DLD1 (cell line): Measurements from ENCODE around the gene PIBF1.

Source experiments
- in situ Hi-C: cut with HindIII; loops from 2 replicates; pipeline ENCODE4 v1.10.0; 2017; ENCODE audit warnings: low sequenced_read_pairs

The PIBF1 gene

DNA sequence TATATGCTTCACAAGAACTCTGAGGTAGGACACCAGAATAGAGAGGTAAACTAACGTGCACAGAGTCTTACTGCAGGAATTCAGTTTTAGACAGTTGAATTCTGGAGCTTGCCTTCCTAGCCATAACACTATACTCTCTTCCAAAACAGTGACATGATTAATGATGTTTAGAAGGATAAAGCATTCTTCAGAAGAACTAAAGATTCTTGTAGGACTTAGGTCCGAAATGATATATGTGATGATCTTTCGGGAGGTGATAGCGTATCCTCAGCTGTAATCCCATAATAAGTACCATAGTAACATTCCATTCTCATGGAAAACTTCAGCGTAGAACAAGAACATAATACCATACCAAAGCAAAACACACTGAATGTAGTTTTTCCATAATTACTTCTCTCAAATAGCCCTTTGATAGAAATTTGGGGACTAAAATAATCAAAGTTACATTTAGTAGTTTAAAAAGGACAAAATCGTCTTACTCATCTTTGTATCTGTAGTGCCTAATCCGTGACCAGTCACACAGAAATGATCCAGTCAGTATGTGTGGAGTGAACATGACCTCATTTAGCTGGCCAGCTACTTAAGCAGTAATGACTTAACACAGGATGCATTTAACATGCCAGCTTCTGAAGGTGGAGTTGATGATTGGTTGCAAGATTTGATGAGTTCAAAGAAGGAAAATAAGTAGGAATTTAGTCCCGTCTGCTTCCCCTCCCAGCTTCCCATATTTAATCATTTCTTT, 38.4 kb downstream of the PIBF1 start:
- in situ Hi-C loops: no loop called here

DNA sequence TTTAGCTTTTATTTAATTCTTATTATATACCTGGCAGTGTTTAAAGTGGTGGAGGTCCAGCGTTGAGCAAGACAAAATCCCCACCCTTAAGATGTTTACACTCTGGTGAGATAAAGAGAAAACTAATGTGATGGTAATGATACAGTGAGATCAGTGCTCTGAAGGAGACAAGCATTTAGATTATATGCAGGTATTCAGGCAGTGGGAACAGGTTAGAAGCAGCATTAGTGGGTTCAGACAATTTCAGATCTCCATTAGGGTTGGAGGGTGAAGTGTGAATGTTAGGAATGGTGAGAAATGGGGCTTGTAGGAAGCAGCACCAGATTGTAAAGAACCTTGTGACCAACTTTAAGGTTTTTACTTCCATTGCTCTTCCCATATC, 39.0 kb downstream of the PIBF1 start:
- in situ Hi-C loops: no loop called here

DNA sequence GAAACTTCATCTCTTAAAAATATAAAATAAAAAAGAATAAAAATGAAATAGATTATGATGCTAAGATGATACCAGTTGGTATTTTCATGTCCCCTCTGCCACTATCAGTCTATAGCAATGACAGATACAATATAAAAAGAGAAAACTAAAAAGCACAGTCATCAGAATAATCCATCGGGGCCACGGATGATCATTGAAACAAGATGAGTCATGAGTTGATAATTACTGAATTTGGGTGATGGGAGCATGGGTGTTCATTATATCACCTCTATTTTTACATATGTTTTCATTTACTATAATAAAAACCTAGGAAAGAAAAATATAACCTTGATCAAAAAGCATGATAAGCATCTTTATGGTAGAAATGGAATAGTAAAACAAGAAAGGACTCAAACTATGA, 41.1 kb downstream of the PIBF1 start:
- in situ Hi-C loops: no loop called here

DNA sequence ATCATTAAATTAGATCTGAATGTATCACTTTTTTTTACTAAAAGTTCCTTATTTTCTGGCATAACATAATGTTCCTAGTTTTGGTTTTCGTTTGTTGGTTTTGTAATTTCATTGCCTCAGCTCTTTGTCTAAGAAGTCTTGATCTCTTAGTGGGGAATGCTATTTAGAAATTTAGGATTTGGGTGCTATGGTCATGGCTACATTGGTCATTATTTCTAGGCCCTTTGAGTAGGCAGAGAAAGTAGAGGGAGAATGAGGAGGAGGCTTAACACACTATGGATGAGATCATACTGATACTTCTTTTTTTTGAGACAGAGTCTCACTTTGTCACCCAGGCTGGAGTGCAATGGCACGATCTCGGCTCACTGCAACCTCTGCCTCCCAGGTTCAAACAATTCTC, 41.8 kb downstream of the PIBF1 start:
- in situ Hi-C loops: no loop called here

DNA sequence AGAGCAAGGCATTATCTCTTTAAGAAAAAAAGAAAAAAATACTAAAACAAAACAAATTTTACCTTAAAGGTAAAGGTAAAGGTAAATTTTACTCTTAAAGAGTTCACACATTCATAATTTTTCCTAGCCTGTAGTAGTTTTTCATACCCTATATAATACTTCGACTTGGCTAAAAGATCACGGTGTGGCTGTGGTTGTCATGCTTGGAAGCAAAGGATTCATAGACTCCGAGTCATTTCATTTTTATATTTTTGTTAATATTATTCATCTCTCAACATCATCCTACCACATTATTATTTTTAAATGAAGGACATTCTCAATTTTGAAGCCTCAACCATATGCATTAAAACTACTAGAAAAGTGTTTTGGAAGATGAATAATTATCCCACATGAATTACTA, 52.7 kb downstream of the PIBF1 start:
- in situ Hi-C loops: loop anchor here (25.0 kb wide), 1 partner anchor 878 kb away; no protein-coding TSS in a partner anchor

DNA sequence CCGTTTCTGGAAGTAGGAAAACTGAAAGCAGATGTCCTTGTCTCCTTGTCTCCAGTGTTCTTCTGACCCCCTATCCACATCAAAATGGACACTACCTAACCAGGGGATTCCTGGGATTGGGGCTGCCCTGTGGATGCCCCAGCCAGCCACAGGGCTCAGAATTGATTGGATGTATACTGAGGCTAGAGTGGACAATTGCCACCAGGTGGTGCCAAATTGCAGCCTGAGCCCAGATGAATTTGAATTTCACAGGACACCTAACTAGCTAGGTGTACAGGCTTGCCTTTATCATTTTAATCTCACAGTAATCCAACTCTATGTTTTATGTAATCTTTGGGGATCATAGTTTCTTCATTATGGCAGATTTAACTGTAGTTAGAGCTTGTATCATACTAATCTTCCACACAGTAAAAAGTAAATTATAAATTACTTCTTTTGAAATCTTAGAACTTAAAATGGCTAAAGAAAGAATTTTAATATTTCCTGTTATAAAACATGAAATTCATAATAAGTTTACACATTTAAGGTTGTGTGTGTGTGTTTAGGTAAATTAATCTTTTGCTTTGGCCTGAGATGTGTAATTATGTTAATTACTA, 58.0 kb downstream of the PIBF1 start:
- in situ Hi-C loops: loop anchor here (25.0 kb wide), 1 partner anchor 872 kb away; no protein-coding TSS in a partner anchor

DNA sequence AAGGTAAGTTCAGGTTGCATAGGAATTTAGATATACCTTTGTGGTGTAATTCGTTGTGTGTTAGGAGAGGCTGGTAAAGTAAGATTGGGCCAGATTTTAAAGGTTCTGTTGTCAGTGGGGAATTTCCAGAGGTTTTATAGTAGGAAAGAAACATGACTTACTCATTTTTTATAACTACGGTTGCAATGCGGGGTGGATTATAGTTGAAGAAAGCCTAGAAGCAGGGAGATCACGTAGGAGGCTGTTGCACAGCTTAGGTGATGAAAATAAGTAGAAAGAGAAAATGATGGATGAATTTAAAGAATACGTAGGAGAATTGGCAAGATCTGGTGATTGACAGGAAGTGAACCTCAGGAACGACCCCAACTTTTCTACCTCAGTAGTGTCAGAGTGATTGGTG, 61.1 kb downstream of the PIBF1 start:
- in situ Hi-C loops: loop anchor here (25.0 kb wide), 1 partner anchor 869 kb away; no protein-coding TSS in a partner anchor

DNA sequence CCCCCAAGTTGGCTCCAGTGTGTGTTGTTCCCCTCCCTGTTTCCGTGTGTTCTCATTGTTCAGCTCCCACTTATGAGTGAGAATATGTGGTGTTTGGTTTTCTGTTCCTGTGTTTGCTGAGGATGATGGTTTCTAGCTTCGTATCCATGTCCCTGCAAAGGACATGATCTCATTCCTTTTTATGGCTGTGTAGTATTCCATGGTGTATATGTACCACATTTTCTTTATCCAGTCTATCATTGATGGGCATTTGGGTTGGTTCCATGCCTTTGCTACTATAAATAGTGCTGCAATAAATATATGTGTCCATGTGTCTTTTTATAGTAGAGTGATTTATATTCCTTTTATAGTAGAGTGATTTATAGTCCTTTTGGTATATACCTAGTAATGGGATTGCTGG, 63.2 kb downstream of the PIBF1 start:
- in situ Hi-C loops: loop anchor here (25.0 kb wide), 1 partner anchor 867 kb away; no protein-coding TSS in a partner anchor

DNA sequence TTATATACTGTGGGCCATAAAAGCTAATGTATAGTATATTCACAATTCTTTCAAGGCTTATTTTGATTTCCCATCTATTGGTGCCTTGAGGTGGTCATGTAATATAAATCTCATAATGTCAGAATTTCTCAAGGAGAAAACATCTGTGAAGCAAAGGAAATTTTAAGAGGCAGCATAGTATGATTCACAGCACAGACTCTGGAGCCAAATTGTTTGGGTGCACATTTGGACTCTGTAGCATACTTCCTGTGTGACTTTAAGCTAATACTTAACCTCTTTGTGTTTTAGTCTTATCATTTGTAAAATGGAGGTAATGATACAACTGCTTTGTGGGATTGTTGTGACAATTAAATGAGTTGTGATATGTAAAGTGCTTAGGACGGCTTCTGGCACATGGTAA, 67.6 kb downstream of the PIBF1 start:
- in situ Hi-C loops: loop anchor here (25.0 kb wide), 1 partner anchor 863 kb away; no protein-coding TSS in a partner anchor

DNA sequence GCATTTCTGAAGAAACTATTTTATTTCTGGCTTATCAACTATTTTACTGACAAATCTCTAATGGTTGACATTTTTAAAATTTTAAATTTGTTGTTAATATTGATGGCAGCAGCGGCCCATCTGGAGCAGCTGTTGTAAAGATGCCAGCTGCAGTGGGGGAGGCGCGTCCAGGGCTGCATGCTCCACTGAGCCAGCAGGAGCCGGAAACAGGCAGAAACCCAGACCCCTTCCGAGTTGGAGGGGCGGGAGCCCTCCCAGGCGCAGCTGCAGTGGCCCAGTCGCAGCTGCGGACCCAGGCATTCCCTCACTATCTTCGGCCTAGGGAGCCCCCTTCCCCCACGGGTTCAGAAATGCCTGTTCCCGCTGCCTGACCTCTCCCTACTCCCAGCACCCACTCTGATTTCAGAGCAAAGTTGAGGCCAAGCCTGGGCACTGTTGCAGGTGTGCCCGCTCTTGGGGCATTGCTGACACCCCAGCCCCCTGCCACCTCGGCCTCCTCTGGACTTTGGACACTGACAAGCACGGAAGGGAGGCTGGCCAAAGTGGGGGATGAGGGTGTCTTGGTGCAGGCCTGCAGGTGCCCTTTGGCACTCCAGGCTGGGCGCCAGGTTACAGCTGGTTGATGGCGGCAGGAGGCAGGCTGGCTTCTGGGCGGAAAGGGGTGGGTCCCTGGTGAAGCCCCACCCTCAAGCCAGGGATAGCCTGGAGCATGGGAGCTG, 69.2 kb downstream of the PIBF1 start:
- in situ Hi-C loops: no loop called here

DNA sequence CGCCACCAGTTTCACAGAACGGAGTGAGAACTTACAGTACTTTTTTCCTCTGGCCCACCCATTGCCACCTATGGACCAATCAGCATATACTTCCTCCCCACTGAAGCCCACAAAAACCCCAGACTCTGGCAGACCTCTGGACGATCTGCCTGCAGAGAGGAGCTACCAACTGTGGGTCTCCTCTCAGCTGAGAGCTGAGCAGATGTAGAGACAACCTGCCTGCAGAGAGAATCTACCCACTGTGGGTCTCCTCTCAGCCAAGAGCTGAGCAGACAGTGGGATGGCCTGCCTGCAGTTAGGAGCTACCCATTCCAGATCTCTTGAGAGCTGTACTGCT, 69.7 kb downstream of the PIBF1 start:
- in situ Hi-C loops: no loop called here

DNA sequence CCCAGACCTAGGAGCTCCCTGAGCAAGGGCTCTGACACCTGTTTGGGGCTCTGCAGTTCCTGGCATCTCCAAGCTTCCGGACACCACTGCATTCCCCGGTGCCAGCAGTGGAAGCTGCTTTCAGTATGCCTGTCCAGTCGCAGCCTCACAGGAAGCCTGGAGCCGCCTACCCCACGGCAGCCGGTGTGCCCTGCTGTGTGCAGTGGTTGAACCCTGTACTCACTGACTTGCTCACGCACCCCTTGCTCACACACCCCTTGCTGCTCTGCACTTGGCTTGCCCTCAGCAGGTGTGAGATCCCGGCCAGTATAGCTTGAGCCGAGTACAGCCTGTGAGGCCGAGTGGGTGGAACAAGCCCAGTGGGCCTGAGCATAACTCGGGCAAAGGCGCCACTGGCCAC, 70.3 kb downstream of the PIBF1 start:
- in situ Hi-C loops: no loop called here

DNA sequence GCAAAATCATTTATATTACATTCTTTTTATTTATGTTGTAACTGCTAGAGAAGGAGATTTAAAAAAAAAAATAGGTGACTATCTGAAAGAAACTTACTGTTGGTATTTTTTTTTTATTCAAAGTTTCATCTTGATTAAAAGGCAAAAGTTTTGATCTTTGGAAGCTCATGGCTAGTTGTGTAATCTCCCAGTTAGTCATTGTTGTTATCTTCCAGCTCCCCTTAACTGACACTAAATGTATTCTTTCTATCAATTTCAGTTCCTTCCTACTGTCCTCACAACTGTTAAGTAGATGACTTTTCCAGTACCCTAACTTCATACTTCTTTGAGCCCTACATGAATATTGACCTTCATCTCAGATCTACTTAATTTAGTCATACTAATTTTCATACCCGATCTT, 71.1 kb downstream of the PIBF1 start:
- in situ Hi-C loops: no loop called here

DNA sequence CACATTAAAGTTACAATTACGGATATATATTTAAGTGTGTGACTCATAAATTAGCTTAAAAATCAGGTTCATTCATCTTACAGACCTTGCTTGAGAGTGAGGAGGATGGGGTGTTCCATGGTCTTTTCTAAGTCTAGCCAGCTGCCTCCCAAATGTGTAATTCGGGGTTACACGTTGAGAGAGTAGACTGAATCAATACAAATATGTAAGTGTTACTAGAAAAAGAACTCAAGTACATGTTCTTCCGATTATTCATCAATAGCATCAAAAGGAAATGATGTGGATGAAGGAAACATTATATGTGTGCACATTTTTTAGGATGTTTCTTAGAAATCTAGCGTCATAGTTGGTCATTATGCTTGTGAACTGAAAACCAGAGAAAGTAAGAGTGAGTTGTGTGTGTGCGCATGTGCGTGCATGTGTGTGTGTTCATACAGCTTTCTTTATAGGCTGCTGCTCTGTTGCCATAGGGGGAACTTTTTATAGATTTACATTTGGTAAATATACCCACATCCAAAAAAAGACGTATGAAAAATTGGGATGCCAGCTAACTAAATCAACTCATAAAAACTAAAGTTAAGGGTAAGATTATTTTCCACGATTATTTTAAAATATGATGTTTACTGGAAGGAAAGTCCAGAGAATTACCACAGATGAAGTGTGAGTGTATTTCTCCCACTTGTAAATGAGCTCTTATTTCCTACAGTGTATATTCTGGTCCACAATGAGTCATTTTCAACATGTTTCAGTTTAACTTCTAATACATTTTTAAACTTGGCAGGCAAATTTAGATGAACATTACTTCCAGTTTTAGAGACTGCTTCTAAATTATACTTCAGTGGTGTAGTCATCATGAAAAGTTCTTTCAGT, 82.4 kb downstream of the PIBF1 start:
- in situ Hi-C loops: no loop called here

DNA sequence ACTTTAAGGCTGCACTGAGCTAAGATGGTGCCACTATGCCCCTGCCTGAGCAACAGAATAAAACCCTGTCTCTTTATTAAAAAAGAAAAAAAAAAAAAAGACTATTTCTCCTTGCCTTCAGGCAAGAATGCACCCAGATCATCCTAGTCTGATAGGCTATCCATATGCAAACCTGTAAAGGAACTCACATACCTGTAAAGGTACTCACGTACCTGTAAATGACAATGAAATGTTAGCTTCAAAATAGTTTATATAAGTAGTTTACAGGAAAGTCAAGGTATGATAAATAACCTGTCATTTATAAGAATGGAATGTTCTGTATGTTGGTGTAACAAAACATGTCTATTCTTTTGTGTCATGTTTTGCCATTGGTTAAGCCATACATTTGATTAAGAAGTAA, 86.3 kb downstream of the PIBF1 start:
- in situ Hi-C loops: no loop called here

DNA sequence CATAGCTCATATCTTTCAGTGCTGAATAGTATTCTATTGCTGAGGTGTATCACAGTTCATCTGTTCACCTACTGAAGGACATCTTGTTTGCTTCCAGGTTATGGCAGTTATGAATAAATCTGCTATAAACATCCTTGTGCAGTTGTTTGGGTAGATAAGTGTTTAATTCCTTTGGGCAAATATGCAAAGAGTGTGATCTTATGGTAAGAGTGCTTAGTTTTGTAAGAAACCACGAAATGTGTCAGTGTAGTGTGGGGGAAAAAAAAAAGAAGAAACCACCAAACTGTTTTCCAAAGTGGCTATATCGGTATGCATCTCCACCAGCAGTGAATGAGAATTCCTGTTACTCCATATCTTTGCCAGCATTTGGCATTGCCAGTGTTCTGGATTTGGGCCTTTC, 93.3 kb downstream of the PIBF1 start:
- in situ Hi-C loops: no loop called here

DNA sequence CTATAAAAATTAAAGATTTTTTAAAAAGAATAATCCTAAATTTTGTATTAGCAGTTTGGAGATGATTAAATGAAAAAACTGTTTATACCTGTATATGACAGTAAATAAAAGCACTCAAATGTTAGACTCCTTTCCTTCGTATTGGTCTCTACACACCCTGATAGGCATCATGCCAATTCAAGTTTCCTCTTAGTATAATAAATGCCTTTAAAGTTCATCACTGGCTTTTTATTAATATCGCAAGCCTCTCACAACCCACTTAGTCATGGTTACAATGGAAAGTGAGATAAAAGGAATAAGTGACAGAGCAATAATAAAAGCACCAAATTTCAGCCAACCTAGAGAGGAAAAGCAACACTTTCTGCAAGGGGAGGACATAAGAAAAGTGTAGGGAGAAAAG, 102.2 kb downstream of the PIBF1 start:
- in situ Hi-C loops: no loop called here

DNA sequence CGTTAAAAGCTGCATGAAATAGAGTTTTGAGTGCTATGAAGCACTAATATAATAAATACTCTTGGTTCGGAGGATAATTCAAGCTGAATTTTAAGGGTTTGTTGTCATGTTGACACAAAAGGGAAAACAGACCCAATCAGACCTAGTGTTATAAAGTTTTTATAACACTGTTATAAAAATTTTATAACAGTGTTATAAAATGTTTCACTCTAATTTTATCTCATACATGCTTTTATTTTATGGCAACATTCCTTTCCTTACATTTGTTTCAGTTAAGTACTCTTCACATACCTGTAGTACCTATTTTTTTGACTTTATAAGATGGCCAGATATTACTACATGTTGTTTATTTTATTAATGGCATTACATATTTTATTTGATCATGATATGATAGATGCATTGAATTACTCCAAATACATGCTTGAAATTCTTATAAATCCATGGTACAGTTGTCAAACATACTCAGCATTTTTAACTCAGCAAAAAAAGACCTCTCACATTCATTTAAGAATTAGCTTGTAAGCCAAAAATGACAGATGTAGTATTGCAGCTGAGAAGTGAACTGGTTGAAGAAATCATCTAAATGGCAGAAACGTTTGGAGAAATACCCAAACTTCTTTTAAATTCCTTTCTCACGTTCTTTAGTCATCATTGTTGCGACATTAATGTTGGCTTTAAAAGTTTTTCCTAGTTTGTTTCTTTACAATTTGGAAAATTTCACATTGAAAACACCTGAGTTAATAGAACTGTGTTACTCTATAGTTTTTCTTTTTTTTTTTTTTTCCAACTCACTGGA, 104.5 kb downstream of the PIBF1 start:
- in situ Hi-C loops: no loop called here

DNA sequence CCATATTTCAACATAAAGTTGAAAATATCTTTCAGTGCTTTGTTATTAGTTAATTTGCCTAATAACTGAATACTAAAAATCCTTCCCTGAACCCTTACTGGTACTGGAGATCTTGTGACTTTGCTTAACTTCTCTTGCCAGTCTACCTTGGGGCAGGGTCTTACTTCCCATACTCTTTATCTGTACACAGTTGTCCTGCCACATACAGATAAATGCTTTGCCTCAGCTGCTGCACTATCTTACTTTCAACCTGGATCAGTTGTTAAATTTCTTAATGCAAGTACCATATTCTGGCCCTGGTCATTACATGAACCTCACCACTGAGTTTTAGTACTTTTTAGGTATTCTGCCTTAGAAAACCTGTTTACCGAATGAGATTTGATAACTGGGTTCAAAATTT, 107.6 kb downstream of the PIBF1 start:
- in situ Hi-C loops: no loop called here

DNA sequence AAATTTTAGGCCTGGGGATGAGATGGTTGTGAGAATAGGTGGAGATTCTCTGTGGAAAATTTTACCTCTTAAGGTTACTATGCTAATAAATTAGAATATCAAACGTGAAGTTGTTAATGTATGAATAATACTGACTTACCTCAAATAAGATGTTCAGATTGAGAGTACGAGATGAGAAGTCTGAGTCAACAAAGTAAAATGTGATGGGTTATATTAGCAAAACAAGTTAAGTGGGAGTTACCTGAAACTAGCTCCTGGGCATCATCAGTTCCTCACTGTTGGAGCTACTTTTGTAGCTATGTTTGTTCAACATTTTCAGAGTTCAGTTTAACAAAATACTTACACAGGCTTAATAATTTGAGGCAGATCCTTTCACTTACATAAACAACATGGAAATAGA, 108.6 kb downstream of the PIBF1 start:
- in situ Hi-C loops: no loop called here
